Measurements from ENCODE around the gene BHLHE41. TPM values are rescaled to one million over a fixed set of nuclear protein-coding genes. Genes with fewer than 3 reads are reported as not detected.
A peak's percentile ranks its signal among the peaks of the same experiment; 100 is the strongest.

The BHLHE41 gene
- total and polyA plus RNA-seq, 4 experiments from 2014 or later = 0.20 to 0.55 TPM; not detected in 2

DNA sequence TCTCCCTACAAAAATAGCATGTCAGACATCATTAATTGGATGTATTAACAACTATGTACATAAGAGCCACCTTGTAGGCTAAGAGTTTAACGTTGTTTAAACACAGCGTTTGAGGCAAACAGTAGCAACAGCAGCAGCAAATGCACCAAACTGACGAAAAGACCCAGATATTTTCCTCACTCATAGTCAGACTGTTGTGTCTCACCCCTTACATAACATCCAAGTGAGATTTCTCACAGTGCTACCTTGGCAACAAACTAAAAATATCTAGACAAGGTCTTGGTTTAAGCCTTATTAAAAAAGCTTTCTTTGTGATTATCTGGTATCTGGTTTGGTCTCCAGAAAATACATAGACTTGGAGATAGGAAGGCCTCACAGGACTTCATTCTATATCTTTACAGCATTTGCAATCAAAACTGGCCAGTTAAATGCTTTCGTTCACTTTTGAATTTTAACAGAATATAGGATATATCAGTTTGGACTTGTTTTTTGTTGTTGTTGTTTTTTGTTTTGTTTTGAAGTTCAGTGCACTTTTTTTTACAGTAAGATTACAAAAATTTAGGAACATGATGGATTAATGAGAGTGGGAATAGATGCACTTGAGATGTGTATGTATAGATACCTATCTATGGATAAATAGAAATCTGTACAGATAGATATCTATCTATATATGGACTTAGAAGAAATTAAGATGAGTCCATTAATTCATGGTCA, 4.1 kb downstream of the BHLHE41 start:
- H3K36me3 ChIP-seq (ENCODE audit: insufficient read depth, low read length) = no peaks in the 10 kb centered on the region
- H3K4me3 ChIP-seq (ENCODE audit: low read length in 2 of 2) = no peak overlapping the region
- H3K9me3 Mint-ChIP-seq = no peaks in the 10 kb centered on the region
- H3K27me3 ChIP-seq (ENCODE audit: insufficient read depth, low read length) = peaks cover 42% of the 10 kb centered on the region
- peak overlapping the region in 5 of 8 donors; percentile 1 to 80 (median 71) for H3K4me3 Mint-ChIP-seq
- DNase-seq = no peak
- H3K27ac Mint-ChIP-seq = no peak overlapping the region
- intact Hi-C loops (cut with micrococcal nuclease) = no loop called here
- ChIA-PET CTCF (ENCODE audit: partially characterized antibody) (interaction anchor here (0.7 kb wide), 2 partner anchors 21 to 204 kb away, joined by 3 to 5 read pairs; no protein-coding TSS in a partner anchor), POLR2A (ENCODE audit: partially characterized antibody) (interaction anchor here (0.7 kb wide), 1 partner anchor 643 kb away, joined by 3 read pairs; no protein-coding TSS in a partner anchor)
- H3K4me1 Mint-ChIP-seq = peaks cover 25 to 41% (median 31%) of the 10 kb centered on the region in 4 donors
- H3K27ac ChIP-seq (ENCODE audit: low read depth, low read length) = no peak overlapping the region
- H3K9me3 ChIP-seq (ENCODE audit: control insufficient read depth in 1 of 2, low read length in 2 of 2) = no peaks in the 10 kb centered on the region
- peaks cover 52 to 60% of the 10 kb centered on the region in 2 donors for H3K27me3 Mint-ChIP-seq
- H3K4me1 ChIP-seq (ENCODE audit: insufficient read depth, low read length) = peaks cover 29% of the 10 kb centered on the region
- H3K36me3 Mint-ChIP-seq = peaks cover 2 to 5% of the 10 kb centered on the region in 2 donors

DNA sequence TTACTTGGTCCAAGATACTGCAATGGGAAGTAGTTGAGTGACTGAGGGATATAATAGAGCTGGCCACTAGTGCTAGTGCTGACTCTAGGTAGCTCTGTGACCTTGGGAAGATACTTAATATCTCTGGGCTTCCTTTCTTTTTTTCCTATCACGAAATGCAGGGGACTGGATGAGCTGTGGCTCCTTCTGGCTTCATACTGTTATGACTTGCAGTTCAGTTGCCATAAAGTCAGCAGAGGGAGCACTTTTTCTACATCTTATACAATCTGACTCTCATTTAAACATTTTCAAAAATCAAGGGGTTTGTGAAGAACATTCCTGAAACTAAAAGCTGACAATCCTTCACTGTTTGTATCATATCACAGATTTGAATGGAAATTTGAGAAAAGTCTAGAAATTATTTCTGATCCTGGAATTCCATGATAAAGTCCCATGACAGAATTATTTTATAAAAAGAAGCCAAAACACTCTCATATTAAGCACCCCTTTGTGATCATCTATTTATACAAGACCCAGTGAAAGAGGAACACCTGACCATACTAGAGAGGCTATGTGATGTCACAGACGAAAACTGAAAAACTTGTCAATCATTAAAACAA, 5.3 kb downstream of the BHLHE41 start:
- intact Hi-C loops (cut with micrococcal nuclease) = loop anchor here (5.0 kb wide), 1 partner anchor 903 kb away; the partner anchor contains the start of gene MED21
- H3K36me3 Mint-ChIP-seq = peaks cover 2% of the 10 kb centered on the region in 2 donors
- Histone ChIP-seq H3K4me1 (ENCODE audit: insufficient read depth, low read length) (peaks cover 23% of the 10 kb centered on the region), H3K9me3 (ENCODE audit: control insufficient read depth in 1 of 2, low read length in 2 of 2) (no peaks in the 10 kb centered on the region), H3K36me3 (ENCODE audit: insufficient read depth, low read length) (no peaks in the 10 kb centered on the region), H3K27me3 (ENCODE audit: insufficient read depth, low read length) (peaks cover 39% of the 10 kb centered on the region), H3K27ac (ENCODE audit: low read depth, low read length) (no peak overlapping the region), H3K4me3 (ENCODE audit: low read length in 2 of 2) (no peak overlapping the region)
- no peak overlapping the region for H3K4me3 Mint-ChIP-seq
- no peak for DNase-seq
- CTCF ChIA-PET (ENCODE audit: partially characterized antibody) = interaction anchor here (1.2 to 2.0 kb wide), 3 partner anchors 13 to 533 kb away, joined by 3 to 7 read pairs (median 3); no protein-coding TSS in a partner anchor
- H3K27ac Mint-ChIP-seq = no peak overlapping the region
- peaks cover 45 to 58% of the 10 kb centered on the region in 2 donors for H3K27me3 Mint-ChIP-seq
- peaks cover 19 to 34% (median 23%) of the 10 kb centered on the region in 4 donors for H3K4me1 Mint-ChIP-seq
- H3K9me3 Mint-ChIP-seq = no peaks in the 10 kb centered on the region
- POLR2A ChIA-PET (ENCODE audit: partially characterized antibody) = no interaction called here

DNA sequence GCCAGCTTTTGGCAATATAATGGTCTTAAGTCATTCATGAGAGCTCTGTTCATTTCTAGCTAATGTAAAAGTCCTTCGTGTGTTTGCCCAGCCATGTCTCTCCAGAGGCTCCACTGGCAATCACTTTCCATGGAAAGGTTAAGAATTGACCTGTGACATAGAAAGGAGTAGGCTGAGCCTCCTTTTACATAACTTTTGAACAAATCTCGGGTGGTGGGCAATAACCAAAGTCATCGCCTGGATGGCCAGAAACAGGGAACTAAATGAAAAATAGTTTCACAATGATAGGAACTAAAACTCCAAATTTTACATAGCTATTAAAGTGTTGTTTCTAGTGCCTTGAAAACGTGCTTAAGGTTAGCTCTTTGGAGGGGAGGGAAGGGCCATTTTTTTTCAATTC, 6.5 kb downstream of the BHLHE41 start:
- intact Hi-C loops (cut with micrococcal nuclease) = loop anchor here (5.0 kb wide), 1 partner anchor 904 kb away; the partner anchor contains the start of gene MED21
- Histone ChIP-seq H3K4me1 (ENCODE audit: insufficient read depth, low read length) (peaks cover 24% of the 10 kb centered on the region), H3K27me3 (ENCODE audit: insufficient read depth, low read length) (peaks cover 29% of the 10 kb centered on the region), H3K27ac (ENCODE audit: low read depth, low read length) (no peak overlapping the region), H3K9me3 (ENCODE audit: control insufficient read depth in 1 of 2, low read length in 2 of 2) (no peaks in the 10 kb centered on the region), H3K36me3 (ENCODE audit: insufficient read depth, low read length) (no peaks in the 10 kb centered on the region), H3K4me3 (ENCODE audit: low read length in 2 of 2) (no peak overlapping the region)
- CTCF ChIA-PET (ENCODE audit: partially characterized antibody) = interaction anchor here (0.9 to 2.0 kb wide), 3 partner anchors 10 to 22 kb away, joined by 3 to 7 read pairs (median 3); no protein-coding TSS in a partner anchor
- DNase-seq = no peak
- Mint-ChIP-seq H3K9me3 (no peaks in the 10 kb centered on the region), H3K27ac (no peak overlapping the region), H3K36me3 (peaks cover 0 to 2% of the 10 kb centered on the region in 2 donors), H3K27me3 (peaks cover 41 to 54% of the 10 kb centered on the region in 2 donors), H3K4me1 (peaks cover 14 to 28% (median 19%) of the 10 kb centered on the region in 4 donors), H3K4me3 (no peak overlapping the region)
- POLR2A ChIA-PET (ENCODE audit: partially characterized antibody) = no interaction called here

DNA sequence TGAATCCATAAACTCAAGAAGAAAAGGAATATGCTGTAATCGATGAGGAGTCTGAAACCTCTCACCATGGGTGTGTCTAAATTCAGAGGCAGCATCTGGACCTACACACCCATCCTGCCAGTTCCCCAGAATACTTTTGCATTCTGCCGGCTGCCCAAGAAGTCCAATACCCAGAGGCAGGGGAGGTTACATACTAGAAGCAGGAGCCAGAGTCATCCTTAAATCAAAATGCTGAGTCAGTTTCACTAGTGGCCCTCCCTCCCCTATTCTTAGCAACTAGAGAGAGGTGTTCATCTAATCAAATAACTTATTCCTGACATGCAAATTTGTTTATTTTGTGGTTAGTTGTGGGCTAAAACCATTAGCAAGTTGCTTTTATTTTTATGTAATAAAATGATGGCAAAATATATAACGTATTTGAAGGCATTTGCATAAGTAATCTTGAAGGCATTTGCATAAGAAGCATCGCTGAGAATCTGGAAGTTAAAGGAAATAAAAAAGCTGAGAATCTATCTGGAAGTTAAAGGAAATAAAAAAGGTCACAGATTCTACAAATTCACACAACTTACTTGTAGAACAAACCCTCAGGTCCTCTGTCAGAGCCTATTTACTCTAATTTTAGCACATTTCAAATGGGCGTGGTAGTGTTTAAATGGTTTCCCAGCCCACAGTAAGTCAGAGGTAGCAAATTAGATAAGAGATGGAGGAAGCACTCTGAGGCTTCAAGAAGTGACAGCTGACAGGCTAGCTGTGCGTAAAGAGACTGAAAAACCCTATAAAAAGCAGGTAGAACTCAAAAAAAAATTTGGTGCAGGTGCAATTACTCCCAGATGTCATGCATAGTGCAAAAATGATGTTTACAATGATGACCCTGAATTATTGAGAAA, 7.8 kb downstream of the BHLHE41 start:
- Mint-ChIP-seq H3K27ac (no peak overlapping the region), H3K4me3 (peak overlapping the region in 1 of 8 donors; percentile 26), H3K4me1 (peaks cover 9 to 25% (median 15%) of the 10 kb centered on the region in 4 donors), H3K36me3 (no peaks in the 10 kb centered on the region), H3K27me3 (peaks cover 45 to 56% of the 10 kb centered on the region in 2 donors), H3K9me3 (no peaks in the 10 kb centered on the region)
- H3K4me1 ChIP-seq (ENCODE audit: insufficient read depth, low read length) = peaks cover 19% of the 10 kb centered on the region
- CTCF ChIA-PET (ENCODE audit: partially characterized antibody) = no interaction called here
- POLR2A ChIA-PET (ENCODE audit: partially characterized antibody) = no interaction called here
- no peaks in the 10 kb centered on the region for H3K36me3 ChIP-seq (ENCODE audit: insufficient read depth, low read length)
- H3K9me3 ChIP-seq (ENCODE audit: control insufficient read depth in 1 of 2, low read length in 2 of 2) = no peaks in the 10 kb centered on the region
- no peak overlapping the region for H3K27ac ChIP-seq (ENCODE audit: low read depth, low read length)
- intact Hi-C loops (cut with micrococcal nuclease) = loop anchor here (5.0 kb wide), 1 partner anchor 905 kb away; the partner anchor contains the start of gene MED21
- H3K27me3 ChIP-seq (ENCODE audit: insufficient read depth, low read length) = peaks cover 23% of the 10 kb centered on the region
- DNase-seq = no peak
- no peak overlapping the region for H3K4me3 ChIP-seq (ENCODE audit: low read length in 2 of 2)

DNA sequence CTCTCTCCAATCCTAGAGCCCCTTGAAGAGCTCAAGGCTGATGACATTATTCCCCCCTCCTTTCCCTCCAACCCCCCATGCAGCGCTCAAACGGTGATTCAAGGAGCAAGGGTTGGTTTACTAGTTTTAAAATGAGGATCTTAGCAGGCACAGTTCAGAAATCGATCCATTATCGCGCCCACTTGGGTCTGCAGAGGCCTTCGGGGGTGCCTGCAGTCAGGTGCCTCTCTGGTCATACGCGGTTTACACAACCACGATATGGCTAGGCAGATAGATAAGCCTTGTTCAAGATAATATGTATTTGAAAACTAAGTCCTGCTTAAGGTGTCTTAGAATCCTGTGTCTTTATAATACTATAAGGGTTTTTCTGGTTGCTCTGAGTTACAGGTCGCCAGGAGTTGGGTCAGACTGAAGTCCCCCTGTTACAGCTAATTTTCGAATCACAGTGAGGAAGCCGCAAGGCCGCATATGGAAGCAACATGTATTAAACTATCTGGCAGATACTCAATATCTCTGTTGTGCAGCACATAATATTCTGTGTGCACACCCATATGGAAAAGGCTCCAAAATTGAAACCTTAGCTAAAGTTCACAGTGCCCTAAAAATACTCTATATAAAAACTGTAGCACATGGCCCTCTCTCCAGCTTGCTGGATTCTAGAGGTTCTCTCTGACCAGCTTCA, 10.0 kb downstream of the BHLHE41 start:
- Histone ChIP-seq H3K4me3 (ENCODE audit: low read length in 2 of 2) (peak overlapping the region in 1 of 2 donors; percentile 30), H3K9me3 (ENCODE audit: control insufficient read depth in 1 of 2, low read length in 2 of 2) (no peaks in the 10 kb centered on the region), H3K27ac (ENCODE audit: low read depth, low read length) (no peak overlapping the region), H3K36me3 (ENCODE audit: insufficient read depth, low read length) (no peaks in the 10 kb centered on the region), H3K4me1 (ENCODE audit: insufficient read depth, low read length) (peaks cover 14% of the 10 kb centered on the region), H3K27me3 (ENCODE audit: insufficient read depth, low read length) (peaks cover 9% of the 10 kb centered on the region)
- Mint-ChIP-seq H3K4me3 (peak overlapping the region; percentile 69 to 85 (median 78)), H3K4me1 (peaks cover 4 to 12% (median 8%) of the 10 kb centered on the region in 4 donors), H3K27me3 (peaks cover 40 to 48% of the 10 kb centered on the region in 2 donors), H3K36me3 (no peaks in the 10 kb centered on the region), H3K27ac (peak overlapping the region in 5 of 7 donors; percentile 52 to 76 (median 67)), H3K9me3 (no peaks in the 10 kb centered on the region)
- ChIA-PET POLR2A (ENCODE audit: partially characterized antibody) (interaction anchor here (1.0 to 1.4 kb wide), 3 partner anchors 8 to 1130 kb away, joined by 3 to 4 read pairs (median 3); partner anchors contain the start of gene STK38L), CTCF (ENCODE audit: partially characterized antibody) (interaction anchor here (0.9 to 2.1 kb wide), 6 partner anchors 9 to 21 kb away, joined by 3 to 7 read pairs (median 3); no protein-coding TSS in a partner anchor)
- DNase-seq = no peak
- intact Hi-C loops (cut with micrococcal nuclease) = loop anchor here (1.0 to 5.0 kb wide), 3 partner anchors 8 to 907 kb away; partner anchors contain the start of genes ITPR2 and MED21

Measured in CD4-positive, alpha-beta memory T cell (primary cell).